H1 (cell line): ENCODE measurements around the gene RAI2. TPM values are rescaled to one million over a fixed set of nuclear protein-coding genes. Genes with fewer than 3 reads are reported as not detected.

Experiments
- CTCF ChIA-PET: fragments of 300-600 bp; sonication (Branson Sonifier 250); formaldehyde crosslinking; loops from one replicate; lab custom pipeline; 2021; ENCODE audit not compliant: partially characterized antibody; lab: Charles Lee
- POLR2A ChIA-PET: fragments of 300-600 bp; sonication (Branson Sonifier 250); formaldehyde crosslinking; loops from one replicate; lab custom pipeline; 2021; ENCODE audit warnings: inconsistent platforms; ENCODE audit not compliant: partially characterized antibody; lab: Charles Lee
- DNase-seq, 2 experiments: peaks; one replicate each; pipeline versions ENCODE4 v3.0.0 to v3.0.0-alpha.2; 2010 to 2022; ENCODE audit warnings: low spot score in 2 of 2, low read depth in 1 of 2, mixed read lengths in 1 of 2
- FAIRE-seq: peaks from 2 replicates; lab custom pipeline; 2011; peaks lifted over from hg19 to GRCh38; lab: Jason Lieb, UNC
- H2AFZ ChIP-seq: 2 replicates; pipeline ENCODE4 v1.8.1; 2012; ENCODE audit warnings: low read length, inconsistent platforms
- H2AK5ac ChIP-seq: 2 replicates; pipeline ENCODE4 v1.6.1; 2013; ENCODE audit warnings: low read depth, low read length
- H2BK120ac ChIP-seq: replicated peaks from 2 replicates; pipeline ENCODE3; 2013; ENCODE audit warnings: low read depth, low read length, inconsistent platforms
- H2BK12ac ChIP-seq: 2 replicates; pipeline ENCODE4 v1.6.1; 2013; ENCODE audit warnings: low read depth, low read length
- H2BK15ac ChIP-seq: 2 replicates; pipeline ENCODE4 v1.6.1; 2013; ENCODE audit warnings: low read length
- H2BK20ac ChIP-seq: 2 replicates; pipeline ENCODE4 v1.6.1; 2013; ENCODE audit warnings: low read length
- H2BK5ac ChIP-seq: 2 replicates; pipeline ENCODE4 v1.6.1; 2013; ENCODE audit warnings: low read depth, low read length
- H3K14ac ChIP-seq: 2 replicates; pipeline ENCODE4 v1.6.1; 2013; ENCODE audit warnings: inconsistent platforms; ENCODE audit not compliant: insufficient read length
- H3K18ac ChIP-seq: 2 replicates; pipeline ENCODE4 v1.6.1; 2013; ENCODE audit warnings: low read length; ENCODE audit errors: extremely low read depth
- H3K23ac ChIP-seq: 2 replicates; pipeline ENCODE4 v1.6.1; 2013; ENCODE audit warnings: inconsistent platforms; ENCODE audit not compliant: insufficient read length
- H3K23me2 ChIP-seq: 2 replicates; pipeline ENCODE4 v1.6.1; 2013; ENCODE audit warnings: low read depth, low read length
- H3K27ac ChIP-seq: 2 replicates; pipeline ENCODE4 v1.6.1; 2011; ENCODE audit warnings: low read depth, low read length, inconsistent platforms
- H3K27me3 ChIP-seq, 4 experiments: replicated peaks in 1 of 4; 1 replicate in 1 of 4; 2 replicates in 3 of 4; pipeline versions ENCODE4 v1.6.1 to v1.8.1; 2011 to 2013; ENCODE audit warnings: low read length in 3 of 4, mild to moderate bottlenecking in 3 of 4, inconsistent platforms in 2 of 4, mixed read lengths in 2 of 4, moderate library complexity in 1 of 4; ENCODE audit not compliant: control insufficient read depth in 3 of 4, insufficient read depth in 3 of 4; ENCODE audit errors: extremely low read depth in 1 of 4
- H3K36me3 ChIP-seq, 4 experiments: 2 replicates each; pipeline versions ENCODE4 v1.6.1 to v1.8.1; 2011 to 2013; ENCODE audit warnings: mild to moderate bottlenecking in 4 of 4, low read length in 3 of 4, moderate library complexity in 2 of 4, control low read depth in 1 of 4, inconsistent platforms in 1 of 4; ENCODE audit not compliant: insufficient read depth in 4 of 4, control insufficient read depth in 2 of 4
- H3K4ac ChIP-seq: replicated peaks from 2 replicates; pipeline ENCODE3; 2013; ENCODE audit warnings: low read length, low read depth, mixed read lengths, inconsistent platforms; ENCODE audit not compliant: insufficient read length
- H3K4me1 ChIP-seq, 4 experiments: replicated peaks in 1 of 4; 1 replicate in 1 of 4; 2 replicates in 3 of 4; pipeline versions ENCODE4 v1.6.1 to v1.8.1; 2011 to 2013; ENCODE audit warnings: low read length in 3 of 4, inconsistent platforms in 2 of 4, mixed read lengths in 1 of 4; ENCODE audit not compliant: insufficient read depth in 4 of 4, control insufficient read depth in 3 of 4
- H3K4me2 ChIP-seq, 2 experiments: 2 replicates each; pipeline versions ENCODE4 v1.6.1 to v1.8.1; 2011 to 2013; ENCODE audit warnings: low read depth in 2 of 2, low read length in 2 of 2, control low read depth in 1 of 2, inconsistent platforms in 1 of 2, mild to moderate bottlenecking in 1 of 2; ENCODE audit not compliant: insufficient read depth in 1 of 2
- H3K4me3 ChIP-seq, 4 experiments: fragments of 200-600, 300-600 bp in 1 of 4; sonication (generic), shearing (Covaris generic), sonication (Bioruptor Twin) in 1 of 4; 2 replicates each; pipeline versions ENCODE4 v1.5.1 to v1.8.1; 2011 to 2016; ENCODE audit warnings: low read length in 4 of 4, low read depth in 3 of 4, control low read depth in 2 of 4, inconsistent platforms in 2 of 4, mild to moderate bottlenecking in 2 of 4, mixed read lengths in 1 of 4, moderate library complexity in 1 of 4; ENCODE audit not compliant: insufficient read depth in 2 of 4; ENCODE audit errors: extremely low read depth in 1 of 4
- H3K56ac ChIP-seq: replicated peaks from 2 replicates; pipeline ENCODE3; 2013; ENCODE audit warnings: low read depth, mild to moderate bottlenecking, mixed read lengths, low read length, inconsistent platforms; ENCODE audit not compliant: insufficient read length
- H3K79me1 ChIP-seq: 2 replicates; pipeline ENCODE4 v1.6.1; 2013; ENCODE audit warnings: low read depth, low read length, control low read depth
- H3K79me2 ChIP-seq, 2 experiments: 2 replicates each; pipeline versions ENCODE4 v1.6.1 to v1.8.1; 2012 to 2013; ENCODE audit warnings: low read length in 2 of 2, mild to moderate bottlenecking in 2 of 2, inconsistent platforms in 1 of 2; ENCODE audit not compliant: insufficient read depth in 2 of 2, control insufficient read depth in 1 of 2
- H3K9ac ChIP-seq, 4 experiments: replicated peaks in 1 of 4; 1 replicate in 1 of 4; 2 replicates in 3 of 4; pipeline versions ENCODE4 v1.6.1 to v1.8.1; 2011 to 2013; ENCODE audit warnings: low read depth in 3 of 4, low read length in 3 of 4, control low read depth in 2 of 4, mild to moderate bottlenecking in 2 of 4, moderate library complexity in 2 of 4, inconsistent platforms in 1 of 4; ENCODE audit errors: extremely low read depth in 1 of 4
- H3K9me3 ChIP-seq, 2 experiments: 2 replicates each; pipeline versions ENCODE4 v1.6.1 to v1.8.1; 2012 to 2013; ENCODE audit warnings: mild to moderate bottlenecking in 2 of 2, moderate library complexity in 2 of 2, control low read depth in 1 of 2, inconsistent platforms in 1 of 2, low read depth in 1 of 2, low read length in 1 of 2, mixed read lengths in 1 of 2; ENCODE audit not compliant: insufficient read depth in 2 of 2
- H4K20me1 ChIP-seq, 2 experiments: replicated peaks in 1 of 2; 2 replicates each; pipeline versions ENCODE3 to v1.8.1; 2011 to 2013; ENCODE audit warnings: inconsistent platforms in 2 of 2, low read length in 2 of 2, mild to moderate bottlenecking in 1 of 2; ENCODE audit not compliant: insufficient read depth in 2 of 2, control insufficient read depth in 1 of 2
- H4K5ac ChIP-seq: 2 replicates; pipeline ENCODE4 v1.6.1; 2013; ENCODE audit warnings: low read length, low read depth, mixed read lengths, inconsistent platforms; ENCODE audit not compliant: insufficient read length
- H4K8ac ChIP-seq: 2 replicates; pipeline ENCODE4 v1.8.0; 2013; ENCODE audit warnings: mild to moderate bottlenecking, moderate library complexity, low read length, inconsistent platforms; ENCODE audit not compliant: insufficient read depth; ENCODE audit errors: extremely low read depth
- H4K91ac ChIP-seq: replicated peaks from 2 replicates; pipeline ENCODE3; 2013; ENCODE audit warnings: low read length, mixed read lengths, inconsistent platforms; ENCODE audit not compliant: insufficient read length
- CREB1 ChIP-seq: IDR thresholded peaks from 2 replicates; pipeline ENCODE4 v1.6.1; 2012; ENCODE audit warnings: inconsistent platforms
- FOSL1 ChIP-seq: IDR thresholded peaks from 2 replicates; pipeline ENCODE4 v1.6.1; 2011; ENCODE audit warnings: mild to moderate bottlenecking, low read depth, low read length, moderate library complexity; ENCODE audit not compliant: insufficient read depth
- HDAC6 ChIP-seq: IDR thresholded peaks from one replicate; pipeline ENCODE4 v1.7.1; 2012; ENCODE audit warnings: low read depth, mild to moderate bottlenecking, inconsistent platforms, low read length, moderate library complexity
- POU5F1 ChIP-seq: IDR thresholded peaks from 2 replicates; pipeline ENCODE4 v1.6.1; 2011; ENCODE audit warnings: low read depth, mild to moderate bottlenecking, low read length, moderate library complexity
- RBBP5 ChIP-seq: IDR thresholded peaks from 2 replicates; pipeline ENCODE4 v1.7.1; 2012; ENCODE audit warnings: low read depth, mild to moderate bottlenecking, inconsistent platforms, low read length, moderate library complexity, borderline replicate concordance
- RNF2 ChIP-seq: fragments of 200-900, 300-1000 bp; sonication (generic); IDR thresholded peaks from 2 replicates; pipeline ENCODE4 v1.7.1; 2016; ENCODE audit warnings: borderline replicate concordance, low read depth, mild to moderate bottlenecking, antibody characterized with exemption, low read length; ENCODE audit not compliant: poor library complexity, severe bottlenecking; ENCODE audit errors: missing control alignments
- SIRT6 ChIP-seq: IDR thresholded peaks from one replicate; pipeline ENCODE4 v1.7.1; 2012; ENCODE audit warnings: low read length, inconsistent platforms
- SP4 ChIP-seq: IDR thresholded peaks from 2 replicates; pipeline ENCODE4 v1.6.1; 2012; ENCODE audit warnings: low read length, inconsistent platforms
- SRF ChIP-seq: IDR thresholded peaks from 2 replicates; pipeline ENCODE4 v1.6.1; 2011; ENCODE audit warnings: mild to moderate bottlenecking, low read depth, low read length, moderate library complexity
- WGBS, 2 experiments: shearing (Covaris generic) in 1 of 2; methylation state at CpG; one replicate each; pipeline versions ENCODE4 v1.1.6 to v1.1.7; 2013 to 2015; ENCODE audit warnings: low lambda C conversion rate in 2 of 2, mixed read lengths in 2 of 2, inconsistent platforms in 1 of 2, low coverage in 1 of 2, missing lambda C conversion rate in 1 of 2; ENCODE audit not compliant: insufficient replicate concordance in 2 of 2, insufficient coverage in 1 of 2, insufficient read length in 1 of 2; ENCODE audit errors: extremely low coverage in 1 of 2, missing lambda C conversion rate in 1 of 2; 5-methylcytosine and 5-hydroxymethylcytosine counted together
- polyA plus RNA-seq, 7 experiments: library from polyadenylated mRNA; depleted of rRNA in 3 of 7; stranded (reverse) in 5 of 7; unstranded in 2 of 7; fragments of >200 nt in 5 of 7; fragments of 200-250 nt in 2 of 7; gene quantifications; 1 replicate in 5 of 7; 2 replicates in 1 of 7; 4 replicates in 1 of 7; pipeline versions ENCODE4 v1.2.1 to v1.2.3, GENCODE V29; 2011 to 2013; ENCODE audit warnings: missing spikeins in 2 of 7, mixed read lengths in 2 of 7
- total RNA-seq: library from RNA; stranded (reverse); fragmentation: NEBNext Ultra II Directional; extraction: Animal tissue kit (Norgen Biotek cat#: 25700); gene quantifications from 2 replicates; pipeline ENCODE4 v1.2.1, GENCODE V29; 2021
- TF ChIP-seq, protein P1 (sequence below): IDR thresholded peaks from 2 replicates; pipeline ENCODE4 v1.6.1; 2011; ENCODE audit warnings: low read depth, mild to moderate bottlenecking, low read length; ENCODE audit not compliant: insufficient read depth

RAI2 gene
- total and polyA plus RNA-seq, 2 of the 8 experiments (the other 6 are each of a cell fraction or from before 2014, with no cell fraction given): 0.60 to 2.0 TPM

DNA sequence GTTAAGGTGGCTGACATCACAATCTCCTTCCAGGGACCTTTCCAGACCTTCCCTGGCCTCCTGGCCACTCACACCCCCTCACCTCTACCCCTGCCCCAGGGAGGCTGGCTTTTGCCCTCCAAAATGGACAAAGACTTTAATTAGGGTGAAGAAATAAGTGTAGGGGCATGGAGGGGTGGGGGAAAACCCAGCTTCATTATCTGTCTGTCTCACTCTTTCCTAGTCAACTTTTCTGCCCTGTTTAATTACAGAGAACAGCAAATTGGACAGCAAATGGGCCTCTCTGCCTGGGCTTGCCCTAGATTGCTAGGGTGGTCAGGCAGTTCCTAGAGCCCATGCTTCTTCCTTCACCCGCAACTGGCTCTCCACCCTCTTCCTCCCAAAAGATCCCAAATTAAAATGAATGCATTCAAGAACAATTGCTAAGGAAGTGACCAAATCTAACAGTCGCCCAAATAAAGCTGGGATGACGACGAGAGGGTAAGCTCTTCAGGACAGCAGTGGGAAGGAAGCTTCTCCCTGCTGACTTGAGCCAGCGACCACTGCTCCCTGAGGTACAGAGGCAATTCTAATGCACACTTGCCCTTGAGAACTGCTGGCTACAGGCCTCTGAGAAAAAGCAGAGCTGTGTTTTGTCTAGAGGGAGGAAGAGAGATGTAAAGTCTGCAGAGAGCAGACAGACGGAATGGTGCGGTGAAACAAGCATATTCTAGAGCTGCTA lies 12.4 kb downstream of the RAI2 start:
- no peak overlapping the region for H2BK5ac ChIP-seq
- H3K9ac ChIP-seq: no peak overlapping the region
- DNase-seq (no peak), FAIRE-seq (no peak)
- H3K9me3 ChIP-seq: no peaks in the 10 kb centered on the region
- H3K4me2 ChIP-seq: no peak overlapping the region
- H3K27me3 ChIP-seq: no peaks in the 10 kb centered on the region
- no peaks in the 10 kb centered on the region for H3K79me1 ChIP-seq
- H3K23me2 ChIP-seq: no peaks in the 10 kb centered on the region
- no peaks in the 10 kb centered on the region for H3K79me2 ChIP-seq
- ChIA-PET CTCF (interaction anchor here (1.8 to 2.0 kb wide), 2 partner anchors 9 to 36 kb away, joined by 4 to 6 read pairs; no protein-coding TSS in a partner anchor), POLR2A (no interaction called here)
- no peak overlapping the region for H3K23ac ChIP-seq
- no peak overlapping the region for H4K5ac ChIP-seq
- H2BK12ac ChIP-seq: no peak overlapping the region
- no peaks in the 10 kb centered on the region for H3K4me1 ChIP-seq
- H2BK20ac ChIP-seq: no peak overlapping the region
- no peaks in the 10 kb centered on the region for H3K36me3 ChIP-seq
- H4K8ac ChIP-seq: no peak overlapping the region
- H3K56ac ChIP-seq: no peak overlapping the region
- H4K91ac ChIP-seq: no peak overlapping the region
- no peak overlapping the region for H3K14ac ChIP-seq
- H2BK120ac ChIP-seq: no peak overlapping the region
- H3K18ac ChIP-seq: no peak overlapping the region
- H3K4ac ChIP-seq: no peak overlapping the region
- H3K27ac ChIP-seq: no peak overlapping the region
- no peak overlapping the region for H2AFZ ChIP-seq
- no peak overlapping the region for H2AK5ac ChIP-seq
- no peak overlapping the region for H3K4me3 ChIP-seq
- H2BK15ac ChIP-seq: no peak overlapping the region
- 89% methylated on average over 7 of the region's 7 CpGs; no CpG with 5 or more reads in 1 of the 2 experiments for WGBS, 2 experiments
- H4K20me1 ChIP-seq: no peaks in the 10 kb centered on the region
- TF ChIP-seq CREB1 (no peak), POU5F1 (no peak), SIRT6 (no peak), FOSL1 (no peak), RNF2 (no peak), HDAC6 (no peak), RBBP5 (no peak), SRF (no peak), SP4 (no peak)
- TF ChIP-seq, protein P1, sequence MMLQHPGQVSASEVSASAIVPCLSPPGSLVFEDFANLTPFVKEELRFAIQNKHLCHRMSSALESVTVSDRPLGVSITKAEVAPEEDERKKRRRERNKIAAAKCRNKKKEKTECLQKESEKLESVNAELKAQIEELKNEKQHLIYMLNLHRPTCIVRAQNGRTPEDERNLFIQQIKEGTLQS: no peak
